CD14-positive monocyte (primary cell): ENCODE results near the gene ZNF273. TPM values are rescaled to one million over a fixed set of nuclear protein-coding genes. Genes with fewer than 3 reads are reported as not detected.
A peak's percentile ranks its signal among the peaks of the same experiment; 100 is the strongest.

Source experiments
- DNase-seq, 3 donors: peaks; one replicate each; pipeline ENCODE4 v3.0.0-alpha.2; 2011 to 2022
- H2AFZ ChIP-seq: 2 replicates; pipeline ENCODE4 v1.6.0; 2012; ENCODE audit warnings: mild to moderate bottlenecking, low read depth, low read length, inconsistent platforms; ENCODE audit not compliant: insufficient read depth, poor library complexity, severe bottlenecking
- H3K27ac ChIP-seq, 2 donors: 1 replicate in 1 of 2; 2 replicates in 1 of 2; pipeline ENCODE4 v1.5.1; 2012 to 2013; ENCODE audit warnings: low read length in 2 of 2, control low read depth in 1 of 2, inconsistent platforms in 1 of 2, low read depth in 1 of 2, mild to moderate bottlenecking in 1 of 2
- H3K27me3 ChIP-seq, 2 donors: one replicate each; pipeline versions ENCODE4 v1.6.0 to v1.6.1; 2011 to 2013; ENCODE audit warnings: low read length in 2 of 2; ENCODE audit not compliant: control insufficient read depth in 2 of 2, insufficient read depth in 2 of 2
- H3K36me3 ChIP-seq, 2 donors: replicated peaks in 1 of 2; 1 replicate in 1 of 2; 2 replicates in 1 of 2; pipeline versions ENCODE4 v1.5.1 to v1.6.1; 2012 to 2013; ENCODE audit warnings: low read length in 2 of 2, control low read depth in 1 of 2, inconsistent platforms in 1 of 2, mild to moderate bottlenecking in 1 of 2; ENCODE audit not compliant: insufficient read depth in 2 of 2, control insufficient read depth in 1 of 2
- H3K4me1 ChIP-seq, 2 donors: 1 replicate in 1 of 2; 2 replicates in 1 of 2; pipeline versions ENCODE4 v1.5.1 to v1.6.1; 2012 to 2013; ENCODE audit warnings: low read length in 2 of 2, control low read depth in 1 of 2, inconsistent platforms in 1 of 2, mild to moderate bottlenecking in 1 of 2, moderate library complexity in 1 of 2; ENCODE audit not compliant: insufficient read depth in 2 of 2, control insufficient read depth in 1 of 2
- H3K4me2 ChIP-seq: replicated peaks from 2 replicates; pipeline ENCODE3; 2012; ENCODE audit warnings: low read length, moderate library complexity, mild to moderate bottlenecking; ENCODE audit not compliant: poor library complexity, severe bottlenecking; ENCODE audit errors: extremely low read depth
- H3K4me3 ChIP-seq, 3 experiments: fragments of 200-600 bp in 1 of 3; sonication (generic) in 1 of 3; replicated peaks in 1 of 3; 1 replicate in 2 of 3; 2 replicates in 1 of 3; pipeline ENCODE4 v1.5.1; 2011 to 2013; ENCODE audit warnings: low read length in 3 of 3, mild to moderate bottlenecking in 3 of 3, control low read depth in 2 of 3, low read depth in 2 of 3, inconsistent platforms in 1 of 3, moderate library complexity in 1 of 3
- H3K79me2 ChIP-seq: 2 replicates; pipeline ENCODE4 v1.6.0; 2012; ENCODE audit warnings: mild to moderate bottlenecking, control low read depth, inconsistent platforms, low read length, moderate library complexity; ENCODE audit not compliant: insufficient read depth
- H3K9ac ChIP-seq: 2 replicates; pipeline ENCODE4 v1.6.0; 2017; ENCODE audit warnings: low read length, mild to moderate bottlenecking; ENCODE audit not compliant: insufficient read depth, poor library complexity, severe bottlenecking
- H3K9me3 ChIP-seq, 2 donors: replicated peaks in 1 of 2; 1 replicate in 1 of 2; 2 replicates in 1 of 2; pipeline versions ENCODE4 v1.5.1 to v1.6.1; 2012 to 2013; ENCODE audit warnings: low read length in 2 of 2, control low read depth in 1 of 2; ENCODE audit not compliant: control insufficient read depth in 1 of 2, insufficient read depth in 1 of 2
- H4K20me1 ChIP-seq: 2 replicates; pipeline ENCODE4 v1.6.0; 2012; ENCODE audit warnings: mild to moderate bottlenecking, low read length, control low read depth, moderate library complexity; ENCODE audit not compliant: insufficient read depth
- H3K27ac Mint-ChIP-seq, 7 donors: one replicate each; pipeline ENCODE4 v1.8.0; 2020; ENCODE audit warnings: mild to moderate bottlenecking in 7 of 7, mixed read lengths in 7 of 7, moderate library complexity in 6 of 7, inconsistent platforms in 2 of 7
- H3K27me3 Mint-ChIP-seq, 3 donors: one replicate each; pipeline ENCODE4 v1.8.0; 2021 to 2022; ENCODE audit warnings: low read depth in 3 of 3, mild to moderate bottlenecking in 3 of 3, mixed read lengths in 3 of 3, moderate library complexity in 3 of 3, inconsistent platforms in 1 of 3
- H3K36me3 Mint-ChIP-seq, 2 donors: one replicate each; pipeline ENCODE4 v1.8.0; 2020; ENCODE audit warnings: mixed read lengths in 2 of 2, inconsistent platforms in 1 of 2, mild to moderate bottlenecking in 1 of 2
- H3K4me1 Mint-ChIP-seq: one replicate; pipeline ENCODE4 v1.8.0; 2020; ENCODE audit warnings: mild to moderate bottlenecking, mixed read lengths
- H3K4me3 Mint-ChIP-seq, 2 donors: one replicate each; pipeline ENCODE4 v1.8.0; 2020; ENCODE audit warnings: mild to moderate bottlenecking in 2 of 2, mixed read lengths in 2 of 2, moderate library complexity in 1 of 2
- H3K9me3 Mint-ChIP-seq, 7 donors: one replicate each; pipeline ENCODE4 v1.8.0; 2020 to 2022; ENCODE audit warnings: mixed read lengths in 7 of 7, mild to moderate bottlenecking in 6 of 7, moderate library complexity in 6 of 7, inconsistent platforms in 2 of 7
- CTCF ChIP-seq: fragments of 200-600 bp; IDR thresholded peaks from one replicate; pipeline ENCODE4 v1.8.0; 2022; ENCODE audit warnings: antibody characterized with exemption, mild to moderate bottlenecking
- WGBS: methylation state at CpG from one replicate; pipeline ENCODE4 v1.1.5; 2013; ENCODE audit warnings: missing lambda C conversion rate; ENCODE audit not compliant: insufficient coverage; 5-methylcytosine and 5-hydroxymethylcytosine counted together
- intact Hi-C, 2 donors: fragments of 100-400 bp; cut with micrococcal nuclease; formaldehyde crosslinking; loops; one replicate each; pipeline versions ENCODE4 v1.15.0 to v1.15.1; 2023
- polyA plus RNA-seq, 3 donors: library from polyadenylated mRNA; depleted of rRNA in 1 of 3; unstranded in 2 of 3; stranded (reverse) in 1 of 3; fragments of 300-500 nt in 2 of 3; fragments of >200 nt in 1 of 3; fragmentation: Illumina TruSeq in 2 of 3; gene quantifications; 1 replicate in 2 of 3; 2 replicates in 1 of 3; pipeline ENCODE4 v1.2.3, GENCODE V29; 2012 to 2021

The ZNF273 gene
- polyA plus RNA-seq, 3 donors: 0.21 to 1.7 (median 0.62) TPM

GRCh38 chr7:64879800-64880199, 23.3 kb upstream of the ZNF273 start:
- no peaks in the 10 kb centered on the region for H3K36me3 ChIP-seq
- TF ChIP-seq CTCF: no peak
- H3K4me1 ChIP-seq: no peaks in the 10 kb centered on the region
- 95% methylated on average over 17 of the region's 17 CpGs for WGBS
- peaks cover 100% of the 10 kb centered on the region in 2 donors for H3K9me3 ChIP-seq
- no peak overlapping the region for H3K27ac ChIP-seq
- H3K9me3 Mint-ChIP-seq: peaks cover 73 to 98% (median 93%) of the 10 kb centered on the region in 7 donors
- H3K4me1 Mint-ChIP-seq: peaks cover 12% of the 10 kb centered on the region
- H3K79me2 ChIP-seq: no peaks in the 10 kb centered on the region
- H3K4me3 ChIP-seq: no peak overlapping the region
- no peak overlapping the region for H2AFZ ChIP-seq
- H3K27ac Mint-ChIP-seq: no peak overlapping the region
- H3K9ac ChIP-seq: no peak overlapping the region
- intact Hi-C loops: no loop called here
- no peaks in the 10 kb centered on the region for H4K20me1 ChIP-seq
- peaks cover 0 to 3% of the 10 kb centered on the region in 2 donors for H3K36me3 Mint-ChIP-seq
- H3K4me3 Mint-ChIP-seq: no peak overlapping the region
- H3K27me3 ChIP-seq: peaks cover 0 to 30% of the 10 kb centered on the region in 2 donors
- H3K4me2 ChIP-seq: no peak overlapping the region
- peaks cover 29 to 43% (median 34%) of the 10 kb centered on the region in 3 donors for H3K27me3 Mint-ChIP-seq
- DNase-seq: peak in 1 of 3 donors; percentile 0

GRCh38 chr7:64880322-64881297, 22.5 kb upstream of the ZNF273 start:
- Mint-ChIP-seq H3K9me3 (peaks cover 68 to 96% (median 92%) of the 10 kb centered on the region in 7 donors), H3K27me3 (peaks cover 32 to 49% (median 40%) of the 10 kb centered on the region in 3 donors), H3K4me3 (no peak overlapping the region), H3K27ac (no peak overlapping the region), H3K36me3 (peaks cover 0 to 3% of the 10 kb centered on the region in 2 donors), H3K4me1 (peaks cover 12% of the 10 kb centered on the region)
- no peak overlapping the region for H3K9ac ChIP-seq
- no peak overlapping the region for H3K4me3 ChIP-seq
- no peaks in the 10 kb centered on the region for H3K36me3 ChIP-seq
- H3K4me1 ChIP-seq: no peaks in the 10 kb centered on the region
- no peak for TF ChIP-seq CTCF
- peaks cover 0 to 30% of the 10 kb centered on the region in 2 donors for H3K27me3 ChIP-seq
- no peaks in the 10 kb centered on the region for H4K20me1 ChIP-seq
- H3K79me2 ChIP-seq: no peaks in the 10 kb centered on the region
- H3K9me3 ChIP-seq: peaks cover 94 to 96% of the 10 kb centered on the region in 2 donors
- H3K4me2 ChIP-seq: no peak overlapping the region
- no peak overlapping the region for H3K27ac ChIP-seq
- DNase-seq: peak in 1 of 3 donors; percentile 0
- WGBS: 93% methylated on average over 28 of the region's 38 CpGs
- no peak overlapping the region for H2AFZ ChIP-seq
- intact Hi-C loops: no loop called here
